K562 (cell line): ENCODE results near the gene SELPLG. TPM values are rescaled to one million over a fixed set of nuclear protein-coding genes. Genes with fewer than 3 reads are reported as not detected.

ENCODE experiments used
- ATAC-seq: fragments of 200-7000 bp; cut with Tn5 transposase; 3 replicates; pipeline ENCODE4 v1.9.1; 2020; ENCODE audit warnings: moderate library complexity
- BruUV-seq: library from RNA; stranded (reverse); fragments of 400-500 nt; replicated peaks from 2 replicates; lab custom pipeline; 2021; lab: Mats Ljungman, UMichigan
- CTCF ChIA-PET: fragments of 300-600 bp; formaldehyde crosslinking; extraction: SDS; loops from one replicate; lab custom pipeline; 2021; ENCODE audit warnings: low intra/inter-chr PET ratio; lab: Yijun Ruan, JAX
- POLR2A ChIA-PET: fragments of 300-600, 350-650 bp; sonication (Branson Sonifier 250); formaldehyde crosslinking; extraction: SDS; loops from one replicate; lab custom pipeline; 2021; ENCODE audit warnings: antibody characterized with exemption, inconsistent platforms; lab: Yijun Ruan, JAX
- DNase-seq, 4 experiments: peaks; one replicate each; pipeline versions ENCODE4 v3.0.0 to v3.0.0-alpha.2; 2011 to 2018; ENCODE audit warnings: low spot score in 3 of 4, mixed read lengths in 3 of 4; ENCODE audit errors: extremely low read depth in 1 of 4
- FAIRE-seq: peaks from 2 replicates; lab custom pipeline; 2011; peaks lifted over from hg19 to GRCh38; lab: Jason Lieb, UNC
- H2AFZ ChIP-seq: 2 replicates; pipeline ENCODE4 v1.6.0; 2011; ENCODE audit warnings: low read depth, low read length, control low read depth, inconsistent platforms
- H3K27ac ChIP-seq: fragments of 200-600 bp; 3 replicates; pipeline ENCODE4 v1.8.0; 2011; ENCODE audit warnings: low read depth, mild to moderate bottlenecking, control low read depth, inconsistent platforms, low read length, moderate library complexity, mixed read lengths; ENCODE audit errors: extremely low read depth
- H3K27me3 ChIP-seq, 2 experiments: fragments of 300-600 bp in 1 of 2; 2 replicates in 1 of 2; 3 replicates in 1 of 2; pipeline versions ENCODE4 v1.6.0 to v1.8.0; 2011; ENCODE audit warnings: inconsistent platforms in 2 of 2, low read length in 2 of 2, mild to moderate bottlenecking in 1 of 2, mixed read lengths in 1 of 2, moderate library complexity in 1 of 2; ENCODE audit not compliant: control insufficient read depth in 2 of 2, insufficient read depth in 2 of 2
- H3K36me3 ChIP-seq: fragments of 300-600 bp; 3 replicates; pipeline ENCODE4 v1.8.0; 2011; ENCODE audit warnings: mild to moderate bottlenecking, low read length, inconsistent platforms; ENCODE audit not compliant: control insufficient read depth, insufficient read depth
- H3K4me1 ChIP-seq, 2 experiments: fragments of 200-600 bp in 1 of 2; replicated peaks in 1 of 2; 2 replicates in 1 of 2; 3 replicates in 1 of 2; pipeline versions ENCODE4 v1.5.1 to v1.8.0; 2011; ENCODE audit warnings: inconsistent platforms in 2 of 2, low read length in 2 of 2, mild to moderate bottlenecking in 1 of 2, mixed read lengths in 1 of 2, moderate library complexity in 1 of 2; ENCODE audit not compliant: control insufficient read depth in 2 of 2, insufficient read depth in 2 of 2
- H3K4me2 ChIP-seq: 2 replicates; pipeline ENCODE4 v1.6.1; 2011; ENCODE audit warnings: low read length, control low read depth, inconsistent platforms, mixed read lengths; ENCODE audit not compliant: insufficient read depth
- H3K4me3 ChIP-seq: fragments of 200-600 bp; sonication (generic), shearing (Covaris generic); 2 replicates; pipeline ENCODE4 v1.5.1; 2016; ENCODE audit warnings: control low read depth, inconsistent platforms
- H3K79me2 ChIP-seq: fragments of 200-600 bp; 3 replicates; pipeline ENCODE4 v1.8.0; 2011; ENCODE audit warnings: low read length, inconsistent platforms; ENCODE audit not compliant: control insufficient read depth, insufficient read depth
- H3K9ac ChIP-seq, 2 experiments: 2 replicates each; pipeline versions ENCODE4 v1.6.0 to v1.6.1; 2011; ENCODE audit warnings: low read depth in 2 of 2, low read length in 2 of 2, control low read depth in 1 of 2, inconsistent platforms in 1 of 2, mild to moderate bottlenecking in 1 of 2, mixed read lengths in 1 of 2; ENCODE audit not compliant: insufficient read depth in 1 of 2
- H3K9me1 ChIP-seq: one replicate; pipeline ENCODE4 v1.6.0; 2011; ENCODE audit warnings: inconsistent platforms, mild to moderate bottlenecking, low read length, moderate library complexity; ENCODE audit not compliant: control insufficient read depth, insufficient read depth
- H3K9me3 ChIP-seq: replicated peaks from 2 replicates; pipeline ENCODE4 v1.5.1; 2011; ENCODE audit warnings: low read depth, low read length, inconsistent platforms; ENCODE audit not compliant: control insufficient read depth, insufficient read depth
- H4K20me1 ChIP-seq: replicated peaks from 2 replicates; pipeline ENCODE4 v1.6.1; 2011; ENCODE audit warnings: low read length, inconsistent platforms, mixed read lengths; ENCODE audit not compliant: control insufficient read depth, insufficient read depth
- ADNP ChIP-seq: fragments of 200-800 bp; sonication (Bioruptor generic); IDR thresholded peaks from 2 replicates; pipeline ENCODE4 v1.6.1; 2016; ENCODE audit warnings: missing genetic modification characterization, missing compliant biosample characterization
- BCOR ChIP-seq: fragments of 450-650 bp; IDR thresholded peaks from 2 replicates; pipeline ENCODE4 v1.6.1; 2016
- BDP1 ChIP-seq: IDR thresholded peaks from 3 replicates; pipeline ENCODE4 v1.6.1; 2011; ENCODE audit not compliant: insufficient read length, insufficient read depth
- CTCFL ChIP-seq: IDR thresholded peaks from 2 replicates; pipeline ENCODE4 v1.6.1; 2011; ENCODE audit warnings: borderline replicate concordance, low read depth, mild to moderate bottlenecking, moderate library complexity, low read length; ENCODE audit not compliant: insufficient read depth, poor library complexity, severe bottlenecking
- E2F3 ChIP-seq: fragments of 250-450 bp; sonication (Bioruptor Pico); IDR thresholded peaks from 2 replicates; pipeline ENCODE4 v1.4.0; 2020; ENCODE audit warnings: mild to moderate bottlenecking
- ESRRA ChIP-seq: fragments of 450-650 bp; IDR thresholded peaks from 2 replicates; pipeline ENCODE4 v1.6.1; 2014; ENCODE audit warnings: low read depth, mild to moderate bottlenecking, moderate library complexity, borderline replicate concordance
- HDAC1 ChIP-seq, 2 experiments: fragments of 450-650 bp; IDR thresholded peaks; 2 replicates each; pipeline ENCODE4 v1.6.1; 2016 to 2017; ENCODE audit warnings: inconsistent platforms in 1 of 2, mild to moderate bottlenecking in 1 of 2, moderate library complexity in 1 of 2
- HOMEZ ChIP-seq: fragments of 250-450 bp; sonication (Bioruptor Pico); IDR thresholded peaks from 2 replicates; pipeline ENCODE4 v1.4.0; 2020; ENCODE audit warnings: mild to moderate bottlenecking, moderate library complexity
- IFI16 ChIP-seq: fragments of 250-450 bp; sonication (Bioruptor Pico); IDR thresholded peaks from 2 replicates; pipeline ENCODE4 v2.1.2; 2022; ENCODE audit warnings: mild to moderate bottlenecking, inconsistent platforms
- MCM2 ChIP-seq: fragments of 450-650 bp; IDR thresholded peaks from 2 replicates; pipeline ENCODE4 v1.6.1; 2017; ENCODE audit warnings: low read depth, mild to moderate bottlenecking
- NCOA6 ChIP-seq: fragments of 450-650 bp; IDR thresholded peaks from 2 replicates; pipeline ENCODE4 v1.6.1; 2017; ENCODE audit warnings: mild to moderate bottlenecking
- NR0B1 ChIP-seq: fragments of 450-650 bp; IDR thresholded peaks from one replicate; pipeline ENCODE4 v1.6.1; 2018; ENCODE audit warnings: mild to moderate bottlenecking, moderate library complexity; ENCODE audit not compliant: partially characterized antibody
- TFAP4 ChIP-seq: sonication (generic); formaldehyde crosslinking; IDR thresholded peaks from 2 replicates; pipeline ENCODE4 v1.8.0; 2022; ENCODE audit warnings: missing genetic modification reagents, mild to moderate bottlenecking, moderate library complexity, borderline replicate concordance
- WHSC1 ChIP-seq: IDR thresholded peaks from one replicate; pipeline ENCODE4 v1.6.1; 2012; ENCODE audit warnings: low read length, control low read depth, inconsistent platforms
- ZNF717 ChIP-seq: fragments of 250-450 bp; sonication (Bioruptor Pico); IDR thresholded peaks from 2 replicates; pipeline ENCODE4 v1.5.0; 2021
- WGBS: fragments of 100-300 bp; shearing (Covaris generic); methylation state at CpG from one replicate; pipeline ENCODE4 v1.1.6; 2016; ENCODE audit warnings: low coverage, mixed read lengths; ENCODE audit not compliant: insufficient coverage; ENCODE audit errors: missing lambda C conversion rate; 5-methylcytosine and 5-hydroxymethylcytosine counted together
- in situ Hi-C: fragments of 300-500 bp; cut with MboI; formaldehyde crosslinking; loops from 4 replicates; pipeline ENCODE4 v1.15.0; 2018; ENCODE audit warnings: inconsistent platforms, mixed read lengths
- intact Hi-C: fragments of 100-400 bp; cut with micrococcal nuclease; formaldehyde crosslinking; loops from 2 replicates; pipeline ENCODE4 v1.14.2; 2022
- polyA plus RNA-seq, 8 experiments: library from polyadenylated mRNA; depleted of rRNA in 4 of 8; stranded (reverse) in 5 of 8; unstranded in 3 of 8; fragments of >200 nt; fragmentation: Nextera tagmentation in 2 of 8; fragmentation: Illumina TruSeq in 1 of 8; extraction: Ambion mirVana in 2 of 8; extraction: Trizol in 1 of 8; gene quantifications; 2 replicates each; pipeline versions ENCODE4 v1.2.1 to v1.2.3, GENCODE V29; 2011 to 2014; ENCODE audit warnings: inconsistent platforms in 1 of 8, missing spikeins in 1 of 8
- total RNA-seq, 7 experiments: library from RNA; depleted of rRNA in 6 of 7; stranded (reverse); fragments of >200 nt in 6 of 7; fragmentation: Illumina TruSeq in 2 of 7; extraction: Trizol in 2 of 7; gene quantifications; 2 replicates each; pipeline versions ENCODE4 v1.2.1 to v1.2.3, GENCODE V29; 2011 to 2021; ENCODE audit warnings: low replicate concordance in 1 of 7

SELPLG gene
- total and polyA plus RNA-seq, 9 of the 15 experiments (the other 6 are each of a cell fraction or from before 2014, with no cell fraction given): 0.22 to 10.2 (median 1.7) TPM

- no peak for DNase-seq
- Histone ChIP-seq H4K20me1 (peaks cover 6% of the 10 kb centered on the region; the same call in 1 of the 2 replicates), H3K9ac (peak overlapping the region in 1 of 2 experiments; percentile 21; a peak in 2 of 4 replicates), H3K4me3 (no peak overlapping the region), H3K4me1 (peaks cover 0 to 21% of the 10 kb centered on the region in 2 experiments; a peak in 3 of 5 replicates), H3K4me2 (no peak overlapping the region), H3K79me2 (no peaks in the 10 kb centered on the region), H3K27ac (no peak overlapping the region), H3K9me3 (no peaks in the 10 kb centered on the region), H2AFZ (no peak overlapping the region), H3K9me1 (peaks cover 6% of the 10 kb centered on the region), H3K36me3 (no peaks in the 10 kb centered on the region), H3K27me3 (no peaks in the 10 kb centered on the region)
- ATAC-seq: no peak
- intact Hi-C loops: no loop called here
- WGBS: 23% methylated on average over 8 of the region's 10 CpGs
- CTCF ChIA-PET: no interaction called here
- POLR2A ChIA-PET: no interaction called here
- in situ Hi-C loops: no loop called here
- no peak for FAIRE-seq
- no TSS peak for BruUV-seq
- TF ChIP-seq WHSC1 (no peak), HDAC1 (IDR thresholded peaks at IDR 0.05) (no peak), ZNF717 (CRISPR knock-in tag) (no peak), E2F3 (no peak), CTCFL (no peak), NCOA6 (no peak), ESRRA (peak; percentile 63; the same call in 1 of the 2 replicates), BCOR (peak; percentile 26; the same call in 1 of the 2 replicates), ADNP (tag) (peak; percentile 61; the same call in 1 of the 2 replicates), NR0B1 (no peak), BDP1 (no peak), HOMEZ (CRISPR knock-in tag) (no peak), IFI16 (CRISPR knock-in tag) (no peak), TFAP4 (no peak), MCM2 (no peak)
These were observed 36.7 kb downstream of the SELPLG start for GRCh38 chr12:108596854-108597558.
